GM18505 (cell line): Measurements from ENCODE around the gene FAM174B.

Experiments used
- ATAC-seq: cut with Tn5 transposase; IDR thresholded peaks from one replicate; pipeline ENCODE4 v1.9.1; 2021; ENCODE audit not compliant: unreplicated experiment
- POLR2A ChIP-seq: IDR thresholded peaks from 4 replicates; pipeline ENCODE4 v1.6.1; 2011; ENCODE audit warnings: borderline replicate concordance; ENCODE audit not compliant: insufficient read depth, insufficient read length; ENCODE audit errors: extremely low read depth

The FAM174B gene

DNA sequence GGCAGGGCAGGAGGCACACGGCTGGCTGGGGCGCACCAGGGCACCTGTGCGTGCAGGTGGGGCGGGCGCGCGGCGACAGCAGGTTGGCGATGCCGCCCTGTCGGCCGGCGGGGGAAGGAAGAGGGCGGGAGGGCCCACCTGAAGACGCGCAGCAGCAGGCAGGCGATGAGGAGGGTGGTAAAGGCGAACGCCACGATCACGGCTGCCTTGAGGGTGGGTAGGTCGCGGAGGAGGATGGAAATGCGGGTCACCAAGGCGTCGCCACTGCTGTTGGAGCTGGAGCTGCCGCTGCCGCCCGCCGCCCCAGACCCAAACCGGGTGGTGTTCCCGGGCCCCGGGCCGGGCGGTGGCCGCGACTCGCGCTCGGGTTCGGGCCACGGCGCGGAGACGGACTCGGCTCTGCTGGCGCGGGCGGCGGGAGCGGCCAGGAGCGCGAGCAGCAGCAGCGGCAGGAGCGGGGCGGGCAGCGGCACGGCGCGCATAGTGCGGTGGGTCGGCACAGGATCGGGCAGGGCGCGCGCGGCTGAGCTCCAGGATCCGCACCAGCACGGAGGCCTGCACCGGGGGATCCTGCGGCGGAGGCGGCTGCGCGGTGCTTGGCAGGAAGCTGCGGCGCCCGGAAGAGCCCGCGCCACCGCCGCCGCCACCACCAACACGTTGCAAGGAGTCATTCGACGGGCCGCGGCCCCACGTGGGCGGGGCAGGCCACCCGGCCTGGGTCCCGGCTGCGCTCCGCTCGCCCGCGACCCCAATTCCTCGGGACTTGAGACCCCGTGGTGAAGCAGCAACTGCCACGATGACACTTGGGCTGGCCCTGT, at the start of gene FAM174B:
Gene FAM174B, minus strand, starts transcription at position 598 of the 818 bp plus-strand sequence.
- no peak for TF ChIP-seq POLR2A
- ATAC-seq = peak; percentile 58

GRCh38 chr15:92696096-92696495, 40.5 kb upstream of the FAM174B start:
- ATAC-seq = no peak
- no peak for TF ChIP-seq POLR2A

GRCh38 chr15:92693691-92694331, 38.2 kb upstream of the FAM174B start:
- ATAC-seq = no peak
- TF ChIP-seq POLR2A = no peak

GRCh38 chr15:92690395-92690794, 34.8 kb upstream of the FAM174B start:
- no peak for ATAC-seq
- no peak for TF ChIP-seq POLR2A

DNA sequence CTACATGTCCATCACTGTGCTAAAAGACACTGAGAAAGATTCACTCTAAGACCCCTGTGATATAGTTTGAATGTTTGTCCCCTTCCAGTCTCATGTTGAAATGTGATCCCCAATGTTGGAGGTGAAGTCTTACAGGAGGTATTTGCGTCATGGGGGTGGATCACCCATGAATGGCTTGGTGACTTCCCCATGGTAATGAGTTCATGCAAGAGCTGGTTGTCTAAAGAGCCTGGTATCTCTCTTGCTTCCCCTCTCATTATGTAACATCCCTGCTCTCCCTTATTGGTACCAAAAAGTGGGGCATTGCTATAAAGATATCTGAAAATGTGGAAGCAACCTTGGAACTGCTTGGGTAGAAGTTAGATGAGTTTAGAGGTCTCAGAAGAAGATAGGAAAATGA, 32.2 kb upstream of the FAM174B start:
- TF ChIP-seq POLR2A = no peak
- ATAC-seq = no peak

DNA sequence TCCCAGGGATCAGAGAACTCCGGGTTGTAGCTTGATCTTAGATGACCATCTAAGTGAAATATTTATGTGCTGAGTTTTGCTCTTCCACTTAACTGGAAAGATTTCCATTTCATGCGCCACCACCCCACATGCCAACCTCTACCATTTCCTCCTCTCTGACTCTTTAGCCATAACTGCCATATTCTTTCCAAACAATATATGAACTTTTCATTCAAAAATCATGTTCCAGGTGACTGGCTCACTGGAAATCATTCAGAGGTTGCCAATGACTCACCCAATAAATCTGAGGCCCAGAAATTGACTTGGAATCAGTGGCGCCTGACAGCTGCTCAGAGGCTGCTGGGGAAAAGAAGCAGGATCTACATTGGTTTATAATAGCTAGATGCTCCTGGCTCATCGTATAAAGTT, 31.6 kb upstream of the FAM174B start:
- ATAC-seq = no peak
- TF ChIP-seq POLR2A = no peak

- ATAC-seq = no peak
- TF ChIP-seq POLR2A = no peak
Observed at GRCh38 chr15:92683511-92683834, 27.9 kb upstream of the FAM174B start.

DNA sequence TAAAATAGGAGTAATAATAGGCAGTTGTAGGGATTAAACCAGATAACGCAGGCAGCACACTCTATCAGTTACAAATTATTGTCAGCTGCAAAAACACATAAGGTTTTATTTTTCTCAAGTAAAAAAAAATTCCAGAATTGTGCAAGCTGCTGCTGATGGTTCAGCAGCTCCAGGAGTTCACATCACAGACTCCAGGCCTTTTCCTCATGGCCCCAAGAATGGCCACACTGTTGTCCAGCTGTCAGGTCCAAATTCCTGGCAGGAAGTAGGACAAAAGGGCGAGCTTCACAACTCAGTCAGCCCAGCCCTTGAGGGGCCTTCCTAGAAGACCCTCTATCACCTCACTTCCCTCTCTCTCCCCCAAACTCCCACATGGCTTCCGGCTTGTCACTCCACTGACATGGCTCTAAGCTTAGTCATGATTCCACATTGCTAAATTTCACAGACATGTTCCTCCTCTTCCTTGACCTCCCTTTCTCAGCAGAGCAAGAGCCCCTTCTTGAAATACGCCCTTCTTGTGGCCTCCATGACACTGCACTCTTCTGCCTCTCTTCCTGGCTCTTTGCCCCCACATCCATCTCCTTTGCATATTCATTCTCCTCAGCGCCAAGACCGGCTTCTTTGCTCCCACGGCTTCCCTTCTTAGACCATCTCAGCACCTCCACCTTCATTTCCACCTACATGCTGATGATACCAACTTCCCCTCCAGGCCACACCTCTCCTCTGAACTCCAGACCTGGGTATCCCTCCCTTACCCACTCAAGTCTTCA, 27.4 kb upstream of the FAM174B start:
- no peak for ATAC-seq
- no peak for TF ChIP-seq POLR2A

DNA sequence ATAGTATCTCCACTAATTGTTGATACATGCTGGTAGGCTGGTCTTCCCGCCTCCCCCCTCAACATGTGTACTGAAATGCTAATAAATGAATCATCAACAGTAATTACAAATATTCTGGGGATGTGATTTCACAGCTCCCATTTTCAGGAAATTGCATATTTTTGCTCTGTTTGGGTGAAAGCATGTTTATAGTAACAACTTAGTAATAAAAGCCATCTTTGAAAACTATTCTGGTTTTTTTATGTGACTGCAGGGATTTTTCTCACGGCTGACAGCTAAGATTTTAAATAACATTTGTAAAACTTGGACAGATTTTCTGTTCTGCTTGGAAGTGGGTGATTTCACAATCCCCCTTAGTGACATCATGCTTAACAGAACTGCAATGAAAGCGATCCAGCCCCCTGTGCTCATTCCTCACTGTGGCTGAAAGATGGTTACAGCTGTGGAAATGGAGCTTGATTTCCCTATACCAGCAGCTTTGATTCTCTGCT, 25.6 kb upstream of the FAM174B start:
- no peak for TF ChIP-seq POLR2A

DNA sequence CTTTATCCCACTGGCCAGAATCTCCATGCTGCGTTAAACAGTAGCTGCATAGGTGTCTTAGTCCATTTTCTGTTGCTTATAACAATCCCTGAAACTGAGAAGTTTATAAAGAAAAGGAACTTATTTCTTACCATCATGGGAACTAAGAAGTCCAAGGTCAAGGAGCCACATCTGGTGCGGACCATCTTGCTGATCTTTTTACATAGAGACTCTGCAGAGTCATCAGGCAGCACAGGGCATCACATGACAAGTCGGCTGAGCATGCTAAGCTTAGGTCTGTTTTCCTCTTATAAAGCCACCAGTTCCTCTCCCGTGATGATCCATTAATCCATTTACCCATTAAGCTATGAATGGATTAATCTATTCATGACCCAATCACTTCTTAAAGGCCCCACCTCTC, 22.4 kb upstream of the FAM174B start:
- no peak for TF ChIP-seq POLR2A
- no peak for ATAC-seq

More for the DNA sequence above, 25.6 kb upstream of the FAM174B start:
- no peak for ATAC-seq

- TF ChIP-seq POLR2A = no peak
- no peak for ATAC-seq
Observed at GRCh38 chr15:92676561-92676960, 21.0 kb upstream of the FAM174B start.

DNA sequence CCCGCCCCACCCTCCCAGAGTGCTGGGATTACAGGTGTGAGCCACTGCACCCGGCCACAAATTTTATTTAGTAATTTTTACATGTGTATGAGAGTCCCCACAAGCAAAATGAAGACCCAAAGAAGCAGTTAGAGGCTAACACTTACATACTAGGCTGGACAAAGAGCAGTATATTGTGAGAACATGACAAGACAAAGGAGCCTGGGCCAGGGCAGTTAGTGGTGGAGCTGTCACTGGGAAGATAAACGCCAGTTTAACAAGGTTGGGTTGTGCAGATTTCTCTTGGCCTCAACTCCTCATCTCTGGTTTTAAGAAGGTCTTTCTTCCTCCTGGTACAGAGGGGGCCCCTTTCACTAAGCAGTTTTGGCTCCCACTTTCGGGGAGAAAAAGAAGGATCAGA, 19.9 kb upstream of the FAM174B start:
- no peak for ATAC-seq
- TF ChIP-seq POLR2A = no peak

DNA sequence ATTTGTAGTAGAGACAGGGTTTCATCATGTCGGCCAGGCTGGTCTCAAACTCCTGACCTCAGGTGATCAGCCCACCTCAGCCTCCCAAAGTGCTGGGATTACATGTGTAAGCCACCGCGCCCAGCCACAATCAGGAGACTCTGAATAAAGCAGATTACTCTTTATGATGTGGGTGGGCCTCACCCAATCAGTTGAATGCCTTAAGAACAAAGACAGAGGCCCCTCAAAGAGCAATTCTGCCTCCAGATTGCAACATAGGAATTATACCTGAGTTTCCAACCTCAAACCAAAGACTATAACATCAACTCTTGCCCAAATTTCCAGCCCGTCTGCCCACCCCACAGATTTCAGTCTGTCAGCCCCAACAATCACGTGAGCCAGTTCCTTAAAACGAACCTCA, 18.8 kb upstream of the FAM174B start:
- ATAC-seq = no peak
- TF ChIP-seq POLR2A = no peak
